Measurements from ENCODE around the gene ABHD8. TPM values are rescaled to one million over a fixed set of nuclear protein-coding genes. Genes with fewer than 3 reads are reported as not detected.

The ABHD8 gene
- 8.9 TPM for total RNA-seq (ENCODE audit: unreplicated experiment)
- long read RNA-seq, transcript ABHD8-201 (5 exons, 2,090 nt), result major isoform, 15 of 16 reads
- long read RNA-seq, partial matches to known transcripts, result 1 of 16 reads
- long read RNA-seq, other reads (novel, unspliced or antisense), result 0 of 16 reads

GRCh38 chr19:17303167-17303939 is at the start of gene ABHD8:
Gene ABHD8 (minus strand): TSS chr19:17303425. CDS start chr19:17301616, 1,809 bp downstream.
- H3K9me3 Mint-ChIP-seq (ENCODE audit: unreplicated experiment), result no peaks in the 10 kb centered on the region
- H3K27me3 Mint-ChIP-seq (ENCODE audit: unreplicated experiment), result peaks cover 3% of the 10 kb centered on the region
- peak; percentile 98 for DNase-seq (ENCODE audit: low spot score)
- H3K4me1 Mint-ChIP-seq (ENCODE audit: unreplicated experiment), result peaks cover 17% of the 10 kb centered on the region
- peaks cover 6% of the 10 kb centered on the region for H3K36me3 Mint-ChIP-seq (ENCODE audit: low read depth, unreplicated experiment)
- no peak within 1 kb of the TSS for H3K27ac Mint-ChIP-seq (ENCODE audit: unreplicated experiment)
- peak; percentile 74 for TF ChIP-seq CTCF (IDR thresholded peaks at IDR 0.05; ENCODE audit: unreplicated experiment)
- H3K4me3 Mint-ChIP-seq (ENCODE audit: unreplicated experiment), result peak within 1 kb of the TSS; percentile 79

GRCh38 chr19:17352608-17353280 is 49.5 kb upstream of the ABHD8 start:
- TF ChIP-seq CTCF (IDR thresholded peaks at IDR 0.05; ENCODE audit: unreplicated experiment), result no peak
- no peak for DNase-seq (ENCODE audit: low spot score)
- H3K27me3 Mint-ChIP-seq (ENCODE audit: unreplicated experiment), result peaks cover 28% of the 10 kb centered on the region
- H3K4me1 Mint-ChIP-seq (ENCODE audit: unreplicated experiment), result peaks cover 33% of the 10 kb centered on the region
- peak overlapping the region; percentile 86 for H3K27ac Mint-ChIP-seq (ENCODE audit: unreplicated experiment)
- no peaks in the 10 kb centered on the region for H3K9me3 Mint-ChIP-seq (ENCODE audit: unreplicated experiment)
- peak overlapping the region; percentile 80 for H3K4me3 Mint-ChIP-seq (ENCODE audit: unreplicated experiment)
- peaks cover 33% of the 10 kb centered on the region for H3K36me3 Mint-ChIP-seq (ENCODE audit: low read depth, unreplicated experiment)

GRCh38 chr19:17351815-17352435 is 48.7 kb upstream of the ABHD8 start:
- H3K27ac Mint-ChIP-seq (ENCODE audit: unreplicated experiment), result peak overlapping the region; percentile 94
- no peak for TF ChIP-seq CTCF (IDR thresholded peaks at IDR 0.05; ENCODE audit: unreplicated experiment)
- DNase-seq (ENCODE audit: low spot score), result no peak

GRCh38 chr19:17348700-17349099 is 45.5 kb upstream of the ABHD8 start:
- peak; percentile 45 for DNase-seq (ENCODE audit: low spot score)
- Mint-ChIP-seq H3K27me3 (ENCODE audit: unreplicated experiment) (peaks cover 32% of the 10 kb centered on the region), H3K36me3 (ENCODE audit: low read depth, unreplicated experiment) (peaks cover 20% of the 10 kb centered on the region), H3K4me1 (ENCODE audit: unreplicated experiment) (peaks cover 36% of the 10 kb centered on the region), H3K4me3 (ENCODE audit: unreplicated experiment) (no peak overlapping the region), H3K9me3 (ENCODE audit: unreplicated experiment) (no peaks in the 10 kb centered on the region), H3K27ac (ENCODE audit: unreplicated experiment) (peak overlapping the region; percentile 48)
- no peak for TF ChIP-seq CTCF (IDR thresholded peaks at IDR 0.05; ENCODE audit: unreplicated experiment)

More at GRCh38 chr19:17351815-17352435, 48.7 kb upstream of the ABHD8 start:
- H3K4me3 Mint-ChIP-seq (ENCODE audit: unreplicated experiment), result peak overlapping the region; percentile 81
- no peaks in the 10 kb centered on the region for H3K9me3 Mint-ChIP-seq (ENCODE audit: unreplicated experiment)
- peaks cover 33% of the 10 kb centered on the region for H3K27me3 Mint-ChIP-seq (ENCODE audit: unreplicated experiment)
- peaks cover 28% of the 10 kb centered on the region for H3K36me3 Mint-ChIP-seq (ENCODE audit: low read depth, unreplicated experiment)
- peaks cover 41% of the 10 kb centered on the region for H3K4me1 Mint-ChIP-seq (ENCODE audit: unreplicated experiment)
